ENCODE data around the gene ACOT7.
"Not testable (repeated sequence)": the region's sequence is repeated elsewhere in the genome, so short reads cannot be mapped to it uniquely, and the experiment has no call there.

The ACOT7 gene

DNA sequence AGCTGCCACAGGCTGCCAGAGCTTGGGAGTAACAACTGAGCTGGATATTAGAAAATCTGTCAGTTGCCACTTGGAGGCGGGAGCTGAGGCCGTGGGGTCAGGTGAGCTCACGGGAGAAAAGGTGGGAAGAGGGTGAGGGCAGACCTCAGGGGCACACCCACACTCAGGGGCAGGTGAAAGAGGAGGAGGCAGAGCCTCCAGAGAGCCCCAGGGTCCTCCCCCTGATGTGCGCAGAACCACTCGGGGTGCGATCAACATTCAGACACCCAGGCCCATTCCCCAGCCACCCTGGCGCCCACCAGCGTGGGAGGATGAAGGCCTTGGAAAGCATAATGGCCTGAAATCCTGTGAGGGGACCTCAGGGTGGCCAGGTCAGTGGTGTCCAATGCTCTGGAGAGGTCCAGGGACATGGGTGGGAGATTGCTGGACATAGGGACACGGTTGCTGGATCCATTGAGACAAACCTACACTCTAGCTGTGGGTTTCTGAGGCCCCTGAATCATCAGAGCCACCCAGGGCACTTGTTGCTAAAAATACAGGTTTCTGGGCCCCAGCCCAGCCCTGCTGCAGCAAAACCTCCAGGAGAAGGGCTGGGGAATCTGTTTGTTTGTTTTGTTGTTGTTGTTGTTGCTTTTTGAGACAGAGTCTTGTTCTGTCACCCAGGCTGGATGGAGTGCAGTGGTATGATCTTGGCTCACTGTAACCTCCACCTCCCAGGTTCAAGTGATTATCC is 83.3 kb downstream of the ACOT7 start:
- no peak for DNase-seq (ENCODE audit: low read depth)

DNA sequence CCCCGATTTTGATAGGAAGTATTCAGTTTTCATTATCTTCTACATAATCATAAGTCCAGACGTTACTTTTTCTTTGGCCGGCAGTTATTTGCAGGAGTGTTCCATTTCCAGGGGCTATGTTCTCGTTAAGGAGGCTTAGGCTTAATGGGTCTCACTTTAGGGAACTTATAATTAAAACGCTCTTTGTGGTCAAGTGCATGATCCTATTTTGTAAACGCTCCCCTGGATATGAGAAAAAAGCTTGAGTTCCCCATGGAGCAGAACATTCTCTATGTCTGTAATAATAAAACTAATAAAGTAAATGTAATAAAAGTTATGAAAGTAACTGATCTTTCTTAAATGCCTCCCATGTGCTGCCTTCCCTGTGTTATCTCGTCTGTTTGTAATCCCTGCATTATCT is 84.0 kb downstream of the ACOT7 start:
- no peak for DNase-seq (ENCODE audit: low read depth)

DNA sequence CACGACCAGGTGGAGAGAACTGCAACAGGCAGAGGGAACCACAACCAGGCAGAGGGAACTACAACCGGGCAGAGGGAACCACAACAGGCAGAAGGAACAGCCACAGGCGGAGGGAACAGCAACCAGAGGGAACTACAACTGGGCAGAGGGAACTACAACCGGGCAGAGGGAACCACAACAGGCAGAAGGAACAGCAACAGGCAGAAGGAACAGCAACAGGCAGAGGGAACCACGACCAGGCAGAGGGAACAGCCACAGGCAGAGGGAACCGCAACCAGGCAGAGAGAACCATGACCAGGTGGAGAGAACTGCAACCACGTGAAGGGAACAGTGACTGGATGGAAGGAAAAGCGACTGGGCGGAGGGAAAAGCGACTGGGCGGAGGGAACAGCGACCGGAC is 85.1 kb downstream of the ACOT7 start:
- no peak for DNase-seq (ENCODE audit: low read depth)

DNA sequence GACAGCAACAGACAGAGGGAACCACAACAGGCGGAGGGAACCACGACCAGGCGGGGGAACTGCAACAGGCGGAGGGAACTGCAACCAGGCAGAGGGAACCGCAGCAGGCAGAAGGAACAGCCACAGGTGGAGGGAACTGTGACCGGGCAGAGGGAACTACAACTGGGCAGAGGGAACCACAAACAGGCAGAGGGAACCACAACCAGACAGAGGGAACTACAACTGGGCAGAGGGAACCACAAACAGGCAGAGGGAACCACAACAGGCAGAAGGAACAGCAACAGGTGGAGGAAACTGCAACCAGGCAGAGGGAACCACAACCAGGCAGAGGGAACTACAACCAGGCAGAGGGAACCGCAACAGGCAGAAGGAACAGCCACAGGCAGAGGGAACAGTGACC is 85.9 kb downstream of the ACOT7 start:
- DNase-seq (ENCODE audit: low read depth) = not testable (repeated sequence)

DNA sequence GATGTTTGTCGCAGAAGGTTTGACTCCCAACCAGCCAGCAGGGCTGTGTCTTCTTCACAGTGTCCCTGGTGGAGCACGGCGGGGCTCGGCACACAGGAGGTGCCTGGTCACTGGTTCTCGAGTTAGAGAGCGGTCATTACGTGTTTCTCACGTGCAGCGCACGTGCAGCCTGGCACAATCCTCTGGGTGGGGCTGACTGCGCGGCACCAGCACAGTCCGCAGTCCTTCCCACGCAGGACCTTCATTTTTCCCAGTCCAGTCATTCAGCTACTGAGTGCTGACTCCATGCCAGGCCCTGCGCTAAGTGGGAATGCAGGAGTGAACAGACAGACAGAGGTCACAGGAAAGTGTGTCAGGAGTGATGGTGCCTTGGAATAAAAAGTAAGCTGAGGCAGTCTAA is 86.5 kb downstream of the ACOT7 start:
- no peak for DNase-seq (ENCODE audit: low read depth)

DNA sequence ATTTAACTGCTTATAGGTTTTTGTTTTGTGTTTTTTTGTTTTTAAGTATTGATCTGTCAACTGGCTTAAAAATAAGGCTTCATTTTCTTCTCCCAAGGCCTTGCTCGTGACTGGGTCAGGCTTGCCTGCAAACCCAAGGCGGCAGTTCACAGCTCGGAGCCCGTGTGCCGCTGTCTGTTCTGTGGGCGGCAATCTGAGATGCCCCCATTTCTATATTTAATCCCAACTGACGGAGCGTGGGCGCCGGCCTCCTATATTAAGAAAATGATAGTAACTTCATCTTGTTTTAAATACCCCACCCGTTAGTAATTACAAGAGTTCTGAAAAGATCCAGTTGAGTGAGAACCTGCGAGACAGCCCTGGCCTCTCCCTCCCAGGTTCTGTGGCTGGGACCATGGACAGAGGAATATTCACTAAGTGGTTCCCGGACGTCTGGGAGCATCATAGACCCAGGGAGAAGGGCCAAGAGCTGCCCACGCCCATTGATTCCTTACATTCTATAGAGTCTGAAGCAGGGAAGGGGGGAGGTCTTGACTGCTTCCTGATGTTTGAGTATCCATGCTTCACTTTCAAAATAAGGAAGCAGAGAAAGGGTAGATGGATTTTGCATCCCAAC is 90.1 kb downstream of the ACOT7 start:
- no peak for DNase-seq (ENCODE audit: low read depth)

DNA sequence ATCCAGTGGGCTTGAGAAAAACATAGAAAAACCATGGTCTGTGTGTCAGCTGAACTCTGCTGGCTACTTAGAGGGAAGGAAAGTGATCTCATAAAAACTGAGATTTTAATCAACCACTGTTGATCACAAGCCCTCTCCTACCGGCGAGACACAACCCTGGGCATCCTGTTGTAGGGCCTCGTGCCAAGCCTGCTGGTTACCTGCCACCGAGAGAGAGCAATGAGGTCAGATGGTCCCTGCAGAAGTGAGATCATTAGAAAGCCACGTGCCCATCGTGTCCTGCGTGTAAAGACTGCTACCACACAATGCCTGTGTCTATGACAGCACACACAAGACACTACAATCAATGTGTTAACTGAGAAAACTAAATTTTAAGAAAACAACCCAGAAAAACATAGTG is 91.0 kb downstream of the ACOT7 start:
- no peak for DNase-seq (ENCODE audit: low read depth)

DNA sequence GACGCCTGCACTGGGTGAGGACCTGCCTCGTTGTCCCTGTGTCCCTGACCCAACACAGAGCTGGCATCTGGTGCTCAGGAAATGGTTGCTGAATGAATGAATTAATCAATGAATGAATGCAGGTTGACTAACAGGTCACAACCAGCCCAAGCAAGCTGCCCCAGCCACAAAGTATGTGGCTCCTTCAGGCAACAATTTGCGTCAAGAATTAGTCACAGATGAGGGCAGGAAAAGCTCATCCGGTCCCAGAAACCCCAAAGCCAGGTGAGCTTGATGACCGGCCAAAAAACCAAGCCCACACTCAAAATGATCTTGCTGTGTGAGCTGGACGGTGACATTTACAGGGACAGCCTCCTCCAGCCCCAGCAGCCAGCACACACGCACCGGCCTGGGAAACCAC is 92.0 kb downstream of the ACOT7 start:
- DNase-seq (ENCODE audit: low read depth) = no peak

DNA sequence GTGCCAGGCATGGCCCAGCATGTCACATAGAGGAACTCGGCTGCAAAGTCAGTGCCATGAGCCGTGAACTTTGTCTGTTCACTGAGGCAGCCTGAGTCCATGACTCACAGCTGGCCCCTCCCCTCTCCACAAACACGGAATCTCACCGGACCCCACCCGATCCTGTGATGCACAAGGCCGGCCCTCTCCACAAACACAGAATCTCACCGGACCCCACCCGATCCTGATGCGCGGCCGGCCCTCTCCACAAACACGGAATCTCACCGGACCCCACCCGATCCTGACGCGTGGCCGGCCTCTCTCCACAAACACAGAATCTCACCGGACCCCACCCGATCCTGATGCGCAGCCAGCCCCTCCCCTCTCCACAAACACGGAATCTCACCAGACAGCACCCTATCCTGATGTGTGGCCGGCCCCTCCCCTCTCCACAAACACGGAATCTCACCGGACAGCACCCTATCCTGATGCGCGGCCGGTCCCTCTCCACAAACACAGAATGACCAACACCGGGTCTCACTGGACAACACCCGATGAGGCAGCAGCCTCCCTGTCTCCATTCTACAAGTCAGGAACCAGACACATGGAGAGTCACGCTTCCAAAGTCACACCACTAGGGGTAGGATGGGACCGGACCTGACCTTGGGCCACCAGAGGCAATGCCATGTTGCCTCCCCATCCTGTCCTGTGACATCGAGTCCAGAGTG is 93.1 kb downstream of the ACOT7 start:
- DNase-seq (ENCODE audit: low read depth) = no peak

DNA sequence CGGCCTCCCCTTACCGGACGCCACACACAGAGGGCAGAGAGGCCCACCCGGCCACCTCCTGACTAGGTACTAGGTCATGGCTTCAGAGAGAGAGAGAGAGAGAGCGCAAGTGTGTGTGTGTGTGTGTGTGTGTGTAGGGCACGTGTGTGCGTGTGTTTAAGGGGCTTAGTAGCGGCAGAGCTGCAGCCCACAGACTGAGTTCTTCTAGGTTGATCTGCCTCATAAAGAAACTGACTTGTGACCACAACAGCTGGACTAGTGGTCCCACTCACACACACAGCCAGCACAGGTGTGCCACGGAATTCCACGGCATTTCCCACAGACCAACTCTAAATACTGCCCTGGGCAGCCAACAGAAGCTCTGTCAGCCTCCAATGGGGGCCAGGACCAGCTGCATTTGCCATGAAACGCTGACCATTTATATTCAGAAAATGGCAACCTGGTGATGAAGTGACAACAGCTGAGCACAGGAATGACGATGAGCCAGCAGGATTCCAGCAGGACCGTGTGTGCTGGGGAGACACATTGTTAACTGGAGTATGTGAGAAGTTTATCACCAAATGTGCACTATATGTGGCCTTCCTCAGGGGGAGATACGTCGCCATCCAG is 93.9 kb downstream of the ACOT7 start:
- DNase-seq (ENCODE audit: low read depth) = no peak

DNA sequence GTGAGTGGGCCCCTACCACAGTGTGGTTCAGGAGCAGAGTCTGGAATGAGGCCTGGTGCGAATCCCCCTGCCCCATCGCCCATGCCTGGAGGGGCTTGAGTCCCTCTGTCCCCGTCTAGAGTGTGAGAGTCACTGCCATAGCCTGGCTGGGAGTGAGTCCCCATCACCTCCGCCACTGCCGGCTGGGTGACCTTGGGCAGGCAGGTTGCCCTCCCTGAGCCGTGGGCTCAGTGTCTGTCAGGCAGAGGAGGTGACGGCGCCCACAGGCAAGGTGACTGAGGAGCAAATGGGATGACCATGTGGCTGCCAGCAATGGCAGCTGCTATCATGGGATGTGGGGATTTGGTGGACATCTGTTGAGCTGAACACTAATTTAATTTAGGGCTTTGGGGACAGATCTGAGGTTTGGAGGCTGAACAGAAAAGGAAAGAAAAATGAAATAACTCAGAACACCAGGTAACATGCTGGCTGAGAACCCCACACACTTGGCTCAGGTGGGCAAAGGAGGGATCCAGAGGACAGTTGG is 94.6 kb downstream of the ACOT7 start:
- DNase-seq (ENCODE audit: low read depth) = no peak

DNA sequence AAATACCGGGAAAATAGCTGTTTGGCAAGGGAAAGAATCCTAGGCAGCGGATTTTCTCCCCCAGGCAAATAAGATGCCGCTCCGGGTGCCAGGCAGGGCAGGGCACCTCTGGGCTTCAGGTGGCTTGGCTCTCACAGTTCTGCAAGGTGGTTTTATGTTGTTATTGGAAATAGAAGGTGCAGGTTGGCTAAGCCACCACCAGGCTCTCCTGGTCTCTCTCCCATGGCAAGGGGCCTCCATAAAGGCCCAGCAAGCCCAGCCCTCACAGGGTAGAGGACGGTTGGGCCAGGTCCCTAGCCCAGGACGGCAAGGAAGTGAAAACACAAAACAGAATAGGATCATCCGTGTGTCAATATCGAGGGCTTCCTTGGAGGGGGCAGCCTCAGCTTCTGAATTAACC is 95.0 kb downstream of the ACOT7 start:
- DNase-seq (ENCODE audit: low read depth) = no peak

DNA sequence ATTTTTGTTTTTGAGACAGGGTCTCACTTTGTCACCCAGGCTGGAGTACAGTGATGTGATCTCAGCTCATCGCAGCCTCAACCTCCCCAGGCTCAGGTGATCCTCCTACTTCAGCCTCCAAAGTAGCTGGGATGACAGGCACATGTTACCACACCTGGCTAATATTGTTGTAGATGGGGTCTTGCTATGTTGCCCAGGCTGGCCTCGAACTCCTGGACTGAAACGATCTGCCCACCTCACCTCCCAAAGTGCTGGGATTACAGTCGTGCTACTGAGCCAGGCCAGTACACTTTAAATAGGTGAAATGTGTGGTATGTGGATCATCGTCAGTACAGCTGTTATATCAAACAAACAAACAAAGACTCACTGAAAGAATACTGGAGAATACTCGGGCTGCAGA is 97.7 kb downstream of the ACOT7 start:
- DNase-seq (ENCODE audit: low read depth) = no peak

DNA sequence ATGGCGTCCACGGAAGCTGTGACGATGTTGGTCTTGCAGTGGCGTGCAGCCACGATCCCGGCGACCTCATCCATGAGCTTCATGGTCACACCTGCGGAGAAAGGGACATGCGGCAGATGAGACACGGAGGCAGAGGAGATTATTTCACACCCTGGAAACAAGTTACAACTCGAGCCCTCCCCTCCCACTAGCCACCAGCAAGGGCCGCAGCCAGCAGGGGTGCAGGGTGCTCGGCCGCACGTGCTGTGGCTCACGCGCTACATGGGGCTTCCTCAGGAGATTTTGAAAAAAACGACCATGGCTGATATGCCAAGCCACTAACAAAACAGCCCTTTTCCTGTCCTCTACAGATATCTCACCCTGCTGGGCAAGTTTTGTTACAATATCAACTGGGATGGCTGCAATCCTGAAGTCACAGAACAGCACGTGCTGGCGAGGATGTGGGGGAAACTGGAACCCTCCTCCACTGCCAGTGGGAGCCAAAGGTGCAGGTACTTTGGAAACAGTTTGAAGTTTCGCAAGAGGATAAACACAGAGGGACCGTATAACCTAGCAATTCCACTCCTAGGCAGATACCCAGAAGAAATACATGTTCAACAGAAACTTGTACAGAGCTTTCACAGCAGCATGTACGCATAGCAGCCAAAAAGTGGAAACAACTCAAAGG is 98.5 kb downstream of the ACOT7 start:
- DNase-seq (ENCODE audit: low read depth) = no peak

DNA sequence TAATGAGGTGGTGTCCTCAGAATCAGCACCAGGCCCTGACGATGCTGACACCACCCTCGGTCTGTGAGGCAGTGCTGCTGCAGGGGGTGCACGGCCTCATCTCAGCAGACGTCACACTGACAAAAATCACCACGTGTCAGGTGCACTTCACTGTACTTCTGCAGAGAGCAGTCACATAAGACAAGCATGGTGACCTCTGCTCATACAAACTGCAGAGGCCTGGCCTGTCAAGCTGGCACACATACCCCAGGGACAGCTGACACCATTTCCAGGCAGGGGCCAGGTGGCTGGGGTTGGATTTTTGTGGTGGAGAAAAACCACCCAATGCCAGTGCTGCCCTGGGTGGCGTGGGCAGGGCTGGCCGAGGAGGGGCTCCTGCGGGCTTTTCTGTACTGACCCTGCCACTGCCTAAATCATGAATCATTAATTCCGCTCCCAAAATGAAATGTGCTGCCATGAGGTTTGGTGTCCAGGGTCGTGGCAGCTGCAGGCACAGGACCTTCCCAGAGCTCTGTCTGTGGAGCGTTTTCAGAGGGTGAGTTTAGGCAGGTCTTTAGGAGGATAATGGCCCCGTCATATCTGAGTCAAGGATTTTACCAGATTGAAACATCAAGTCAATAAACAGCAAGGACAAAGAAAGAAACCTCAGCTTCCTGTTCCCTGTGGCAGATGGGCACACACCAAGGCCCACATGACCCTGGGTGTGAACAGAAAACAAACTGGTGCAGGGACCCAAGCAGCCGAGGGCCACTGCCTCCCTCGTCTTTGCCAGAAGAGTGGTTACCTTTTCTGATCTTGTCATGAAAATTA is 99.3 kb downstream of the ACOT7 start:
- DNase-seq (ENCODE audit: low read depth) = no peak

DNA sequence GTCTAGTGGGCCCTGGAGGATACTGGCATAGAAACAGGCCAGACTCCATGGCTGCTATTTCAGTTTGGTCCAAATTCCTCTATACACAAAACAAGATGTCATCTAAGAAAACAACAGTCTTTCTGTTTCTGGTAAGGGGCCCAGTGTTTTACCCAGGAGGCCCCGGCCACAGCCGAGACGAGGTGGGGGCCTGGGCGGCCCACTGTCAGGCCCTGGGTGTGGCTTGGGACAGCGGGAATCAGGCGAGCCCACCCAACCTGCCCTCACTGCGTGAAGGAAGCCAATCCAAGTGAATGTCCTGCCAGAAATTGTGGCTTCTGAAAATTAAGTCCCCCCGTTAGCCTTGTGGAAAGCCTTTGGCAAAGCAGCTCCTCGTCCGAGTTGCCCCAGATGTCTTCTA is 101.5 kb downstream of the ACOT7 start:
- no peak for DNase-seq (ENCODE audit: low read depth)

DNA sequence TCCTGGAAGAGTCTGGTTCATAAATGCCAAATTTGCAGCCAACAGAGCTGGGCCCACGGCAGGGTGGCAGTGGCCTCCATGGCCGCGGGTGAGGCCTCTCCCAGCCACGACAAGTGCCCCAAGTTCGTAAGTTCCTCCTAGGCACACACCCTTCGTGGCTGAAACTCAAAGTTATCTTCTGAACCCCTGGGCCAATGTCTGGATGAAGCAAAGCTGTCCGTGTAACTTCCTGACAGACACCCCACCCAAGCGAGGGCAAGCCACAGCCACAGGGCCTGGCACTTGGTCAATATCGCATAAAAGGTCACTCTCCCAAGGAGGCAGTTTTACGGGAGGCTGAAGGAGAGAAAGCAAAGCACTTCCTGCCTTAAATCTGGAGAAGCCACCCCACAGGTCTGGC is 104.9 kb downstream of the ACOT7 start:
- no peak for DNase-seq (ENCODE audit: low read depth)

DNA sequence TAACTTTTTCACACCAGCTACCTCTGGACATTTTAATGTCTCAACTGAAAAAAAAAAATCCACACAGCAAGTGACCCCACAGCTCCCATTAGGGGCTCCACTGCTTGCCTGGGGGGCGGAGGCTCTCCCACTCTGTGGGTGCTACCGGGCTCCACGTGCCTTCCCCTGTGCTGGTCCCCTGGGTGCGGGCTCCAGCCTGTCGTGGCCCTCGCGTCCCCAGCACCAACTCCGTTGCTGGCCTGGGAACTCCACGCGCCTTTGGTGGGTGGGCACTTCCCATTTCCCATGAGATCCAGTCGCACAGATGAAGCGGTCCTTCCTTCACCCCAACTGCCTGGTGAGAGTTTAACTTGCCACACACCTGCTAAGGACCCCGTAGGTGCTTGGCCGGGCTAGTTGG is 105.5 kb downstream of the ACOT7 start:
- no peak for DNase-seq (ENCODE audit: low read depth)

DNA sequence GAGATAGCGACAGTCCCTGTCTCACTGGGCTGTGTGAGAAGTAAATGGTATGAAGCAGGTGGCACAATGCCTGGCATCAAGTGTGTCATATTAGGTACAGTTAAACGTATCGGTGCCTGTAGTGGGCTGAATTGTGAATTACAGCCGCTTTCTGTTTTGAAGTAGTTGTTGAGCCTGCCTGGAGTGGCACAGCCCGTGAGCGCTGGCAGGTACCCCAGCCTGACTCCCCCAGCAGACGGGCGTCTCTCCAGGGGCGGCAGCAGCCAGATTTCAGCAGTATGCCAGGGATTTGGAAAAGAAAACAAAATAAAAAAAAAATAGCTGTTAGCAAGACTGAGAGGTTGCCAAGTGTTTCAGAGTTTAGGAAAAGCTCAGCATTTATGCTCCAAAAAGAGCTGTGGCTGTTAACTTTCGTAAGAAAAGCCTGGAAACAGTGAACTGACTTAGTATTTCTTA is 106.1 kb downstream of the ACOT7 start:
- DNase-seq (ENCODE audit: low read depth) = peak; percentile 31

DNA sequence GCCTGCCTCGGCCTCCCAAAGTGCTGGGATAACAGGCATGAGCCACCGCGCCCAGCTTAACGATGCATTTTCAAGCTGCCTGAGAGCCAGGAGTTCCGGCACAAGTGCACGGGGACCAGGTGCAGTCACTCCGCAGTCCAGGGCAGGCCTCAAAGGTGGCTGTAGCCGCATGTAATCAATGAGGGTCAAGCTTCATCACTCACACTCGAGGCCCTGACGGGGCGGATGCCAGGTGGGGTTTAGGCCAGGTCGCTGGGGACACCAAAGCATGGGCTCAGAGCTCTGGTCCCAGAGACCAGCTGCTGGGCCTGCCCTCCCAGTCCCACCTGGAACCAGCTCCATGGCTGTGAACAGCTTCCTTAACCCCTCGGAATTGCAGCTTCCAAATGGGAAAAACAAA is 106.5 kb downstream of the ACOT7 start:
- DNase-seq (ENCODE audit: low read depth) = no peak

DNA sequence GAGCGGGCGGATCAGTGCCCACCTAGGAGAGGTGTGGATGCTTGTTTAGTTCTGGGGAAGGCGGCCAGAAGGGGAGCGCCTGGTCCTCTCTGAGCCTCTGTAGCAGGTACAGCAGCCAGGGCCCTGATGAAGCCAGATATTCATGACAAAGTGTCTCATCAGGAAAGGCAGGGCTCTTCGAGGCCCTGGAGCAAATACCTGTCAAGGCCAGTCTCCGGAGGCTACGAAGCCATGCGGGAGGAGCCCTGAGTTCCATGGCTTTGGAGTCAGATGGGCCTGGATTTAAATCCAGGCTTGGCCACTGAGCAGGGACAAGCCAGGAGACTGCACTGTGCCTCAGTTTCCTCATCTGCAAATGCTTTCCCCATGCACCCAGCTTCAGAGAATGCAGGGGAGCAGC is 107.3 kb downstream of the ACOT7 start:
- DNase-seq (ENCODE audit: low read depth) = no peak

Data from fibroblast of the conjunctiva (primary cell).